ENCODE measurements around the gene SSR1.

SSR1 gene

DNA sequence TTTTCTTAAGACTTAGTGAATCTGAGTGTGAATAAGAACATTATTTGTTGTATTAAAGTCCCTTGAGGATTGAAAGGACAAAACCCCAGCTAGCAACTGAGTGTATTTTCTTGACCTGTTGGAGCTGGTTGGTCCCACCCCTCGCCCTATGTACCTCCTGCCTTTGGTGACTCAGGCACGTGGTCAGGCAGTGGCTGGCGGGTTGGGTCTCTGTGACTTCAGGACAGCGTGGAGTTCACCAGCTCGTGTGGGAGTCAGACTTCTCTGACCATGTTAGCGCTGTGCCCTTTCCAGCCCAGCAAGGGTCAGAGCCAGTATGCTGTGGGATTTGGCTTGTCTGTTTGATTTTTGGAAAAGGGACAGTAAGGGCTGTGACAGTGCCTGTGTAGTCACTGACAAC lies 93.7 kb downstream of the SSR1 start:
- TF ChIP-seq TEAD4 (IDR thresholded peaks at IDR 0.05) (no peak), FOXM1 (IDR thresholded peaks at IDR 0.05; ENCODE audit: borderline replicate concordance, low read depth) (no peak), EP300 (IDR thresholded peaks at IDR 0.05; ENCODE audit: borderline replicate concordance) (no peak), EGR1 (IDR thresholded peaks at IDR 0.05) (no peak), RAD21 (IDR thresholded peaks at IDR 0.05; ENCODE audit: low read depth) (no peak), CEBPB (IDR thresholded peaks at IDR 0.05) (no peak), TCF12 (IDR thresholded peaks at IDR 0.05; ENCODE audit: low read depth) (no peak), TAF1 (IDR thresholded peaks at IDR 0.05; ENCODE audit: low read depth) (no peak), NFIC (IDR thresholded peaks at IDR 0.05) (no peak), ZBTB7A (IDR thresholded peaks at IDR 0.05; ENCODE audit: low read depth) (no peak), CREB1 (IDR thresholded peaks at IDR 0.05; ENCODE audit: low read depth) (no peak)
- TF ChIP-seq, protein P1, sequence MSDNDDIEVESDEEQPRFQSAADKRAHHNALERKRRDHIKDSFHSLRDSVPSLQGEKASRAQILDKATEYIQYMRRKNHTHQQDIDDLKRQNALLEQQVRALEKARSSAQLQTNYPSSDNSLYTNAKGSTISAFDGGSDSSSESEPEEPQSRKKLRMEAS (IDR thresholded peaks at IDR 0.05), result no peak
- TF ChIP-seq, protein P2, sequence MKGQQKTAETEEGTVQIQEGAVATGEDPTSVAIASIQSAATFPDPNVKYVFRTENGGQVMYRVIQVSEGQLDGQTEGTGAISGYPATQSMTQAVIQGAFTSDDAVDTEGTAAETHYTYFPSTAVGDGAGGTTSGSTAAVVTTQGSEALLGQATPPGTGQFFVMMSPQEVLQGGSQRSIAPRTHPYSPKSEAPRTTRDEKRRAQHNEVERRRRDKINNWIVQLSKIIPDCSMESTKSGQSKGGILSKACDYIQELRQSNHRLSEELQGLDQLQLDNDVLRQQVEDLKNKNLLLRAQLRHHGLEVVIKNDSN (IDR thresholded peaks at IDR 0.05), result no peak
- TF ChIP-seq, protein P3, sequence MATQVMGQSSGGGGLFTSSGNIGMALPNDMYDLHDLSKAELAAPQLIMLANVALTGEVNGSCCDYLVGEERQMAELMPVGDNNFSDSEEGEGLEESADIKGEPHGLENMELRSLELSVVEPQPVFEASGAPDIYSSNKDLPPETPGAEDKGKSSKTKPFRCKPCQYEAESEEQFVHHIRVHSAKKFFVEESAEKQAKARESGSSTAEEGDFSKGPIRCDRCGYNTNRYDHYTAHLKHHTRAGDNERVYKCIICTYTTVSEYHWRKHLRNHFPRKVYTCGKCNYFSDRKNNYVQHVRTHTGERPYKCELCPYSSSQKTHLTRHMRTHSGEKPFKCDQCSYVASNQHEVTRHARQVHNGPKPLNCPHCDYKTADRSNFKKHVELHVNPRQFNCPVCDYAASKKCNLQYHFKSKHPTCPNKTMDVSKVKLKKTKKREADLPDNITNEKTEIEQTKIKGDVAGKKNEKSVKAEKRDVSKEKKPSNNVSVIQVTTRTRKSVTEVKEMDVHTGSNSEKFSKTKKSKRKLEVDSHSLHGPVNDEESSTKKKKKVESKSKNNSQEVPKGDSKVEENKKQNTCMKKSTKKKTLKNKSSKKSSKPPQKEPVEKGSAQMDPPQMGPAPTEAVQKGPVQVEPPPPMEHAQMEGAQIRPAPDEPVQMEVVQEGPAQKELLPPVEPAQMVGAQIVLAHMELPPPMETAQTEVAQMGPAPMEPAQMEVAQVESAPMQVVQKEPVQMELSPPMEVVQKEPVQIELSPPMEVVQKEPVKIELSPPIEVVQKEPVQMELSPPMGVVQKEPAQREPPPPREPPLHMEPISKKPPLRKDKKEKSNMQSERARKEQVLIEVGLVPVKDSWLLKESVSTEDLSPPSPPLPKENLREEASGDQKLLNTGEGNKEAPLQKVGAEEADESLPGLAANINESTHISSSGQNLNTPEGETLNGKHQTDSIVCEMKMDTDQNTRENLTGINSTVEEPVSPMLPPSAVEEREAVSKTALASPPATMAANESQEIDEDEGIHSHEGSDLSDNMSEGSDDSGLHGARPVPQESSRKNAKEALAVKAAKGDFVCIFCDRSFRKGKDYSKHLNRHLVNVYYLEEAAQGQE (IDR thresholded peaks at IDR 0.05; ENCODE audit: low read depth), result no peak

DNA sequence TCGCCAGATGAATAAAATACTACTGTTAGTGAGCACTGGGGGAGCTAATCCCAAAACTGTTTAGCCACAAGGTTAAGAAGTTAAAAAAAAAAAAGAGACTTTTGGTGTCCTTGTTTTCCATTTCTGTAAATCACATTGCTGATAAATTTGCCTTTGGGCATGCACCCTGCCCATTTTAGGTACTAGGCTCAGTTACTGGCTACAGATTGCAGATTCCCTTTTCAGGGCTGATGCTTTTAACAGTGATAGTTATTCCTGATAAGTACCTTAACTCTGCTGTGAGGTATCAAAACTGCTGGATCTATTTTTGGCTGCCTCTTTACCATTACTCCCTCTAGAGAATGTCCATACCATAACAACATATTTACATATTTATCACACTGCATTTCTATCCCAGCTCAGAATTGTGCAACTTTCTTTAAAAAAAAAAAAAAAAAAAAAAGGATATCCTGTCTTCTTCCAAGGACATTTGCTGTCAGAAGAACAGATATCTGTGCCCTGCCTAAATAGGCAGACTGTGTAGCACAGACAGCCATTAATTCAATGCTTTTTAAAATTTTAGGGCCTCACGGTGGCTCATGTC lies 94.5 kb downstream of the SSR1 start:
- no peak for TF ChIP-seq NFIC (IDR thresholded peaks at IDR 0.05)
- no peak for TF ChIP-seq YY1 (IDR thresholded peaks at IDR 0.05; ENCODE audit: low read depth)
- TF ChIP-seq CEBPB (IDR thresholded peaks at IDR 0.05), result peak; percentile 40; the same call in 1 of the 2 replicates
- TF ChIP-seq TCF12 (IDR thresholded peaks at IDR 0.05; ENCODE audit: low read depth), result no peak
- no peak for TF ChIP-seq TAF1 (IDR thresholded peaks at IDR 0.05; ENCODE audit: low read depth)
- no peak for TF ChIP-seq RAD21 (IDR thresholded peaks at IDR 0.05; ENCODE audit: low read depth)
- TF ChIP-seq, protein P1 (IDR thresholded peaks at IDR 0.05), result no peak
